Right lobe of liver (tissue), 4 donors: Measurements from ENCODE around the gene MED22.
"Not testable (repeated sequence)": the region's sequence is repeated elsewhere in the genome, so short reads cannot be mapped to it uniquely, and the experiment has no call there.

Source experiments
- POLR2A ChIP-seq: fragments of 450-650 bp; IDR thresholded peaks from one replicate; pipeline ENCODE4 v1.6.1; 2017; ENCODE audit warnings: antibody characterized with exemption, mild to moderate bottlenecking
- TF ChIP-seq, protein P1 (sequence below), 4 donors: fragments of 200-600 bp in 3 of 4; fragments of 450-650 bp in 1 of 4; IDR thresholded peaks; one replicate each; pipeline versions ENCODE4 v1.5.1 to v1.8.0; 2016 to 2022; ENCODE audit warnings: antibody characterized with exemption in 4 of 4, mild to moderate bottlenecking in 2 of 4
- donor health status: DM: no; HTN: no; CAD: no.
- donor health status: DM: no; HTN: no; CAD: no.
- donor health status: DM: no; HTN: yes; CAD: no.

DNA sequence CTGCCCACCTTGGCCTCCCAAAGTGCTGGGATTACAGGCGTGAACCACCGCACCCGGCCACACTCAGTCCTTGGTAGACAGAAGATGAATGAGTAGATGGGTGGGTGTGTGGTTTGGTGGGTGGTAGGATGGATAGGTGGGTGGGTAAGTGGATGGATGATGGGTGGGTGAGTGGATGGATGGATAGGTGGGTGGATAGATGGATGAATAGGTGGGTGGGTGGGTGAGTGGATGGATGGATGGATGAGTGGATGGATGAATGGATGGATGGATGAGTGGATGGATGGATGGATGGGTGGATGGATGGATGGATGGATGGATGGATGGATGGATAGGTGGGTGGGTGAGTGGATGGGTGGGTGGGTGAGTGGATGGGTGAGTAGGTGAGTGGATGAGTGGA, 44.4 kb upstream of the MED22 start:
- TF ChIP-seq, protein P1, sequence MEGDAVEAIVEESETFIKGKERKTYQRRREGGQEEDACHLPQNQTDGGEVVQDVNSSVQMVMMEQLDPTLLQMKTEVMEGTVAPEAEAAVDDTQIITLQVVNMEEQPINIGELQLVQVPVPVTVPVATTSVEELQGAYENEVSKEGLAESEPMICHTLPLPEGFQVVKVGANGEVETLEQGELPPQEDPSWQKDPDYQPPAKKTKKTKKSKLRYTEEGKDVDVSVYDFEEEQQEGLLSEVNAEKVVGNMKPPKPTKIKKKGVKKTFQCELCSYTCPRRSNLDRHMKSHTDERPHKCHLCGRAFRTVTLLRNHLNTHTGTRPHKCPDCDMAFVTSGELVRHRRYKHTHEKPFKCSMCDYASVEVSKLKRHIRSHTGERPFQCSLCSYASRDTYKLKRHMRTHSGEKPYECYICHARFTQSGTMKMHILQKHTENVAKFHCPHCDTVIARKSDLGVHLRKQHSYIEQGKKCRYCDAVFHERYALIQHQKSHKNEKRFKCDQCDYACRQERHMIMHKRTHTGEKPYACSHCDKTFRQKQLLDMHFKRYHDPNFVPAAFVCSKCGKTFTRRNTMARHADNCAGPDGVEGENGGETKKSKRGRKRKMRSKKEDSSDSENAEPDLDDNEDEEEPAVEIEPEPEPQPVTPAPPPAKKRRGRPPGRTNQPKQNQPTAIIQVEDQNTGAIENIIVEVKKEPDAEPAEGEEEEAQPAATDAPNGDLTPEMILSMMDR (IDR thresholded peaks at IDR 0.05), result not testable (repeated sequence)
- TF ChIP-seq POLR2A, result not testable (repeated sequence)
